ENCODE data around the gene USP31. TPM values are rescaled to one million over a fixed set of nuclear protein-coding genes. Genes with fewer than 3 reads are reported as not detected.
"Not testable (repeated sequence)": the region's sequence is repeated elsewhere in the genome, so short reads cannot be mapped to it uniquely, and the experiment has no call there.

Gene USP31
- total RNA-seq, 1 donor from 2014 or later: 32.2 TPM

- DNase-seq (ENCODE audit: extremely low spot score in 2 of 2): no peak
- no peaks in the 10 kb centered on the region for H3K27me3 ChIP-seq
- H3K4me1 ChIP-seq: peaks cover 74% of the 10 kb centered on the region
- TF ChIP-seq CTCF (IDR thresholded peaks at IDR 0.05) (no peak), POLR2A (IDR thresholded peaks at IDR 0.05) (no peak), POLR2AphosphoS5 (IDR thresholded peaks at IDR 0.05; ENCODE audit: insufficient read depth in 1 of 2, low read depth in 1 of 2) (no peak)
- peak overlapping the region; percentile 90 for H3K27ac ChIP-seq
- peak overlapping the region; percentile 69 to 85 for H3K4me3 ChIP-seq
- H3K36me3 ChIP-seq: no peaks in the 10 kb centered on the region
- intact Hi-C loops (cut with DNase I): no loop called here
- no peaks in the 10 kb centered on the region for H3K9me3 ChIP-seq
These were observed 2.2 kb downstream of the USP31 start for GRCh38 chr16:23146877-23147601.

GRCh38 chr16:23145608-23146007 is 3.6 kb downstream of the USP31 start:
- intact Hi-C loops (cut with DNase I): no loop called here

GRCh38 chr16:23145186-23145585 is 4.1 kb downstream of the USP31 start:
- Histone ChIP-seq H3K9me3 (no peaks in the 10 kb centered on the region), H3K27me3 (no peaks in the 10 kb centered on the region), H3K4me1 (peaks cover 89% of the 10 kb centered on the region), H3K4me3 (no peak overlapping the region), H3K36me3 (no peaks in the 10 kb centered on the region), H3K27ac (peak overlapping the region; percentile 79)
- no peak for DNase-seq (ENCODE audit: extremely low spot score in 2 of 2)
- TF ChIP-seq POLR2AphosphoS5 (IDR thresholded peaks at IDR 0.05; ENCODE audit: insufficient read depth in 1 of 2, low read depth in 1 of 2) (no peak), CTCF (IDR thresholded peaks at IDR 0.05) (no peak)
- intact Hi-C loops (cut with DNase I): no loop called here

More at GRCh38 chr16:23145608-23146007, 3.6 kb downstream of the USP31 start:
- Histone ChIP-seq H3K27me3 (no peaks in the 10 kb centered on the region), H3K4me1 (peaks cover 87% of the 10 kb centered on the region), H3K27ac (peak overlapping the region; percentile 90), H3K36me3 (no peaks in the 10 kb centered on the region), H3K9me3 (no peaks in the 10 kb centered on the region), H3K4me3 (no peak overlapping the region)
- no peak for DNase-seq (ENCODE audit: extremely low spot score in 2 of 2)
- TF ChIP-seq POLR2AphosphoS5 (IDR thresholded peaks at IDR 0.05; ENCODE audit: insufficient read depth in 1 of 2, low read depth in 1 of 2) (peak in 1 of 2 donors; percentile 38), POLR2A (IDR thresholded peaks at IDR 0.05) (no peak), CTCF (IDR thresholded peaks at IDR 0.05) (no peak)

DNA sequence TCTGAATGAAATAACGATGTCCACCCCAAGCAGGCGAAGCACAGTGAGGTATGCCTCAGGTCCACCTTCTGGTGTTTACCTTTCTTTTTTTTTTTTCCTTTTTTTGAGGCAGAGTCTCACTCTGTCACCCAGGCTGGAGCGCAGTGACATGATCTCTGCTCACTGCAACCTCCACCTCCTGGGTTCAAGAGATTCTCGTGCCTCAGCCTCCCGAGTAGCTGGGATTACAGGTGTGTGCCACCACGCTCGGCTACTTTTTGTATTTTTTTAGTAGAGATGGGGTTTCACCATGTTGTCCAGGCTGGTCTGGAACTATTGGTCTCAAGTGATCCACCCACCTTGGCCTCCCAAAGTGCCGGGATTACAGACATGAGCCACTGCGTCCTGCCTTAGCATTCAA is 4.9 kb downstream of the USP31 start:
- H3K4me3 ChIP-seq; intact Hi-C loops (cut with DNase I); H3K36me3 ChIP-seq; DNase-seq (ENCODE audit: extremely low spot score in 2 of 2); H3K27me3 ChIP-seq; H3K9me3 ChIP-seq: not testable (repeated sequence)
- H3K27ac ChIP-seq: peak overlapping the region; percentile 79
- H3K4me1 ChIP-seq: peaks cover 88% of the 10 kb centered on the region

DNA sequence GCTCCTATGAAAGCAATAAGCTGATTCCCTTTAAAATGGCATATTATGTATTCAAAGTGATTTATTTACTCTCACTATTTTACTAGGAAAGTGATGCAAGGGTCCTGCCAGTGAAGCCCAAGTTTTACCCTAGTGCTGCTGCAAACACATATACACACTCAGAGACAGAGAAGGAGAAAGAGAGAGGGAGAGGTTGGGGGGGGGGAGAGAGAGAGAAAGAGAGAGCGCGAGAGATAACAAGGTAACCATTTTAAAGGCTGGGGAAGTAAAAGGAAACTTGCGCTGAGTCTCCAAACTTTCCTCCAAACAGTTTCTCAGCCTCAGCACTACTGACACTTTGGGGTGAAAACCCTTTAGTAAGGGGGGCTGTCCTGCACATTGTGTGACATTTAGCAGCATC is 5.9 kb downstream of the USP31 start:
- Histone ChIP-seq H3K4me1 (peaks cover 97% of the 10 kb centered on the region), H3K9me3 (no peaks in the 10 kb centered on the region), H3K4me3 (no peak overlapping the region), H3K36me3 (no peaks in the 10 kb centered on the region), H3K27me3 (no peaks in the 10 kb centered on the region), H3K27ac (peak overlapping the region; percentile 79)
- TF ChIP-seq POLR2A (IDR thresholded peaks at IDR 0.05) (no peak), POLR2AphosphoS5 (IDR thresholded peaks at IDR 0.05; ENCODE audit: insufficient read depth in 1 of 2, low read depth in 1 of 2) (no peak), CTCF (IDR thresholded peaks at IDR 0.05) (no peak)
- DNase-seq (ENCODE audit: extremely low spot score in 2 of 2): no peak
- intact Hi-C loops (cut with DNase I): no loop called here

All from vagina (tissue), 2 donors.